ENCODE results near the gene ADAMTS16.

The ADAMTS16 gene

DNA sequence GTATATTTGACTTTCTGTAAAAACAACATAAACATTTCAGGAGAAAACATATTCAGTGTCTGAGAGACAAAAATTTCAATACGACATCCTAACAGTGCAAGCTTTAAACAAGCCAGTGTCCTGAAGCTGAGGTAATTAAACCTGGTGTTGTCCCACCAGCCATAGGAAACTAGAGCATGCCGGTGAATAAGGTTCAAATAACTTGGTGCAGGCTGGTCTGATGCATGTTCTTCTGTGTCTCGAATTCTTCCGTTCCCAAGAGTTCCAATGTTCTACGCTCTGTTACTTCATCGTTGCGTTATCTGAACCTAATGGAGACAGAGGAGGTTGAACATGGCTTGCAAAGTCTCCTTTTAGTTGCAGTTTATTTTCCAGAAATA lies 48.9 kb downstream of the ADAMTS16 start:
- DNase-seq = no peak

- no peak for DNase-seq
These were observed 51.8 kb downstream of the ADAMTS16 start for GRCh38 chr5:5191906-5192305.

DNA sequence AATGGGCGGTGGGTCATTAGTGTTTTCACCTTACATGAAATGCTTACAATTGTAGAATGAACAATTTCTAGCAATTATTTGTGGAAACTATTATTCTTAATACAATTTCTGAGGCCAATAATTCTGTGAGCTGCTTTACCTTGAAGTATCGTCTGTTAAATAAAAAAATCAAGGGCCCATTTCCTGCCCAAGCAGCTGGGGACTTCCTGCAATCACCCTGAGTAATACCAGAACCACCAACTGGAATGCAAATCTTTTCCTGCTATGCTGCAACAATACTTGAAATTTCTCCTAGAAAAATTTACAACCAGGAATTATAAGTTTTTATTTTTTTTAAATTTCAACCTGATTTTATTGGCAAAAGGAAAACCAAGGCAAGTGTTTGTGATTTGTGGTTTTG lies 52.6 kb downstream of the ADAMTS16 start:
- DNase-seq = no peak

DNA sequence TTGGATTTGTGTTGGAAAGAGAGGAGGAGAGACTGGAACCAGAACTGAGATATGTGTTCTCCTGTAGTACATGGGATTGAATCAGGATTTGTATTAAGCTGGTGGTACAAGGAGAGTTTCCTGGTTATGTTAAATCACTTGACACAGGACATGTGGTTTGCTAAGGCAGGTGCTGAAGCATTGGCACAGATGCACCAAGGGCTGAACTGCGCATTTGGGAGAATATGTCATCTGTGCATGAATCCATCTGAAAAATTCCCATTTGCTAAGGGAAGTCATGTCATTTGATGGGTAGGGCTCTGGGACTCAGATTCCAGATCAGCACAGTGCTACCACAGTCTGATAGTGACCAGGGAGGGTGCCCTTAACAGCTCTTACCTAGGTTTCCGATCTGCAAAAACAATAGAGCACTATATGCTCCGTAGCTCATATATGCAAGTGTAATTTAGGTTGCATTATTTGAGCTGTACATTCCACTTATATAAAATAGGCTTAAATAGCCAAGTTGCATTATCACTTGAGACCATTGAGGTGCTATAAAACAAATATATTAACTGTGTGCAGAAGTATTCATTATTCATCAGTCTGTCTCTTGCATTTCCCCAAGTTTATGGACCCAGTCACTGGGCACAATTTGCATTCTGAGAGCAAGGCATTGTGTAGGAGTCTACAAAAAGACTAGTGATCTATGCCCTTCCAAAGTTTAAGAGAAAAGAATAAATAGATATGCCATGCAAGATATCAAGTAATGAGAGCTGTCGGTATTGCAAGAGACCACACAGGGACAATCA lies 55.2 kb downstream of the ADAMTS16 start:
- no peak for DNase-seq

DNA sequence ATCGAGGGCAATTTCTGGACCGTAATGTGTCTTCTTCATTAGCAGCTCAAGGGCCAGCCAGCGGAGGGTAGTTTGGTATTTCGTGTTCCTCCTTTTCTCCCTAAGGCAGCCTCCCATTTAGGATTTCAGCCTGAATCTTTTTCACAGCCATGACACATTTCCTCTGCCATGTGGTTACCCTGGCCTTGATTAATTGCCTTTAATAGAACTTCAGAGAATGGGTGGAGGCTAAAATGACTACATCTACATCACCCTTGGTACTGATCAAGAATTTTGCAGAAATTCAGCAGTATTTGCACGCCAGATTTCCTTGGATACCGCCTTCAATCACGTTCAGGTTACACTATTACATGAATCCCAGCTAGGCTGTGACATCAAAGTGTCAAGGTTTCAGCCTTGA lies 58.0 kb downstream of the ADAMTS16 start:
- DNase-seq = no peak

GRCh38 chr5:5198815-5199214 lies 58.7 kb downstream of the ADAMTS16 start:
- no peak for DNase-seq

DNA sequence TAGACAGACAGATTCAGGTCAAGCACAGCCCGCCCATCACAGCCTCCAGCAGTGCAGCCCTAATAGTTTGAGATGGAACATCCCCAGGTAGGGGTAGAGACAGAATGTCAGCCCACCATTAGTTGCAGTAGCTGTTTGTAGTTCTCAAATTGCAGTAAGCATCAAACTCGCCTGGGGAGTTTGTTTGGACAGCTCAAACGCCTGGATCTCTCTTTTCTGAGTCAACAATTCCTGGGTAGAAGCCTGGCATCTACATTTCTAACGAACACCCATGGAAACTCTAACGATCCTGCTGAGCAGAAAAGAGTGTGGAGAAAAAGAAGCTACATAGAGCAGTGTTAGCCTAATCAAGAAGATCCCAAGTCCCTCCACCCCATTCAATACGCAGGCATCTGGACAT lies 59.4 kb downstream of the ADAMTS16 start:
- DNase-seq = no peak

- no peak for DNase-seq
These were observed 60.0 kb downstream of the ADAMTS16 start for GRCh38 chr5:5200133-5200532.

- no peak for DNase-seq
These were observed 62.2 kb downstream of the ADAMTS16 start for GRCh38 chr5:5202321-5202720.

DNA sequence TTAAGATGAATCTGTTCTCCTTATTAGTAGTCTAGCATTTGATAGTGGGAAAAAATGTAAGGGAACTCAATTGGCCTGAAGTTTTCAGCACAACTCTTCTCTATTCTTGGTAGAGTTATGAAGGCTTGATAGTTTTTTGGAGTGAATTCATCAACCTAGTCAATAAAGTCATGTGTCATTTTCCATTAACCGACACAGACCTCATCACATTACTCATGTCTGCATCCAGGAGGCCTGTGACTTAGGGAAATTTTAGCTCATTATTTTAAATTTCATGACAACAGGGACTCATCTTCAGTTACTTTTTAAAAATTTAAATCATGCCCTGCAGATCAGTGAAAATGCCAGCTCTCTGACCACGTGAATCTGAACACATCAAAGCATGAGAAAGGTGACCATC lies 63.3 kb downstream of the ADAMTS16 start:
- no peak for DNase-seq

DNA sequence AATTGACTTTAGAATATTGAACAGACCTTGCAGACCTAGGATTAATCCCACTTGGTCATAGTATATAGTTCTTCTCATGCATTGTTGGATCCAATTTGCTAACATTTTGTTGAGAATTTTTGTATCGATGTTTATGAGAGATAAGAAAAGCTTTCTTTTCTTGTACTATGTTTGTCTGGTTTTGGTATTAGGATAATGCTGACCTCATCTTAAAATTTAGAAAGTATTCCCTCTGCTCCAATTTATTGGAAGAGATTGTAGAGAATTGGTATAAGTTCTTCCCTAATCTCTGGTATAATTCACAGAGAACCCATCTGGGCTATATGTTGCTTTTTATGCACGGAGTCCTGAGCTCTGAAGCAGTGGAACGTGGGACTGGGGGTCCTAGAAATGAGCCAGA lies 67.7 kb downstream of the ADAMTS16 start:
- no peak for DNase-seq

GRCh38 chr5:5209089-5209488 lies 69.0 kb downstream of the ADAMTS16 start:
- no peak for DNase-seq

DNA sequence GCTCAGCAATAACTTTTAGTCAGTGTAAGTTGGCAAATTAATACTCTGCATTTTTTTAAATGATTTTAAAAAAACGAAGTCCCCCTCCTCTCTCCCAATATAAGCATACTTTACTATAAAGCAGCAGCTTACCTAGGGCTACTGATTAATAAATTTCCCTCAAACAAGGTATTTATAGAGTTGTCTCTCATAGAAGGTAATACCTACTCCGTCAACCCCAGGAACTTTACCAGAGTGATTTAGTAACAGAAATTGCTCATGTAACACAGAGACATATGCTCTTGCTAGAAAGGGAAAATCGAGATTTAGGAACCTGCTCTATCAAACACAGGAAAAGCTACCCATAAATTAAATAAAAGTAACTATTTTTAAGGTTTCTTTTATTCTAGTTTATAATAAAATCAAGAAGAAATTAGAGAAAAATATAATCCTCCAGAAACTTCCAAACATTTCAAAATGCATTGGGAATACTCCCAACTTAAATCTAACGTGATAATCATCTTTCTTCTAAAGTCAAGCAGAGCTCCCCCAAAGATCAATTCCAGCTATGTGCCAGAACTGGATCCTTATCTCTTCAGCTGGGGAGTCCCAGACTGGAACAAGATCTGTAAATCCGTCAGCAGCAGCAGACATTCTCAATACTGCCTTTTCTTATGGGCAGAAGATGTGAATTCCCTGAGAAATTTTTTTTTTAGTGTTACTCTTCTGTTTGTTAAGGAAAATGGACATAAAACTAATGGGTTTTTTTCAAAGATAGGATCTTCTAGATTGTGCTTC lies 69.6 kb downstream of the ADAMTS16 start:
- no peak for DNase-seq

GRCh38 chr5:5217371-5217770 lies 77.2 kb downstream of the ADAMTS16 start:
- DNase-seq = no peak

DNA sequence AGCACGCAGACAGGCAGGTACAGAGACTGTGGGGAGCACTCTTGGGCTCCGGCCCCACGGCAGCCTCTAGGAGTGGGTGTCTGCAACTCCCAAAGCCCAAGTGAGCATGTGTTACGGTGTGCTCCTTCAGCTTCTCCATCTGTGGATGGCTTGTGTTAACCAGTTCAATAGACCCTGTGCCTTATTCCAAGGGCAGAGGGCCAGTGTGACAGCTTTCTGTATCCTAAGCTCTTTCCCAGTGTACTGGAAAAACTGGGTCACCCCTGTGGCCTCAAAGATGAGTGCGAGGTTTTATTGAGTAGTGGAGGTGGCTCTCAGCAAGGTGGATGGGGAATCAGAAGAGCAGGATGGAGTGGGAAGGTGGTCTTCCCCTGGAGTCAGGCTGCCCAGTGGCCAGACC lies 78.3 kb downstream of the ADAMTS16 start:
- DNase-seq = no peak

GRCh38 chr5:5219541-5219940 lies 79.4 kb downstream of the ADAMTS16 start:
- no peak for DNase-seq

DNA sequence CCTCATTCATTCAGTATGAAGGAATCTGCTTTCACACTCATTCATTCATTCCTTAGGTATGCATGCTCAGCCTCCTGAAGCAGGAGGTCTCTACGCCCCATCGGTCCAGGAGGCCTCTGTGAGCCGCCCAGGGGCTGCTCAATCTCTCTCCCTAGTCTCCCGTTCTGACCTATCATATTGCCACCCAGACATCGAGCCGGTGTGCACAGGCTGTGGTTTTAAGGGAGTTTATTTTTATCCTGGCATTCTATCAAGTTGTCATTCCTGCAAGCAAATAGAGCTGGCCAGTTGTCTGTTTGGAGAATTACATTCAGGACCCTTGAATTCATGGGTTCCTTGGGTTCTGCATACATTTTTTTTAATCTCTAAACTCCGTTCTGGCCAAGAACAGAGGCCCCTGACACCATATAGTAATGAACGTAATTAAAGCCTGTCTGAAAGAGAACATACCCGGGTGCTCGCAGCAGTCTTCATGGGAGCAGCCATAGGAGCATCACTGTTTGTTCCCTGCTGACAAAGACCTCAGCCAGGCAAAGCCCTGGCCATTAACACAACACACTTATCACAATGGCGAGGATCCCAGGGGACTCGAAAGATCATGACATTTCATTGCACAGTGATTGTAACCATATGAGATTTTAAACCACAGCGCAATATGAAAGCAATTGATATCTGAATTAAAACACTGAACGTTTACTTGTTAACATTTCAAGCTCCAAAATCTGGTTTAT lies 80.9 kb downstream of the ADAMTS16 start:
- DNase-seq = no peak

GRCh38 chr5:5221724-5222123 lies 81.6 kb downstream of the ADAMTS16 start:
- DNase-seq = no peak

GRCh38 chr5:5231576-5231975 lies 91.4 kb downstream of the ADAMTS16 start:
- DNase-seq = no peak

GRCh38 chr5:5234912-5235311 lies 94.8 kb downstream of the ADAMTS16 start:
- DNase-seq = no peak

DNA sequence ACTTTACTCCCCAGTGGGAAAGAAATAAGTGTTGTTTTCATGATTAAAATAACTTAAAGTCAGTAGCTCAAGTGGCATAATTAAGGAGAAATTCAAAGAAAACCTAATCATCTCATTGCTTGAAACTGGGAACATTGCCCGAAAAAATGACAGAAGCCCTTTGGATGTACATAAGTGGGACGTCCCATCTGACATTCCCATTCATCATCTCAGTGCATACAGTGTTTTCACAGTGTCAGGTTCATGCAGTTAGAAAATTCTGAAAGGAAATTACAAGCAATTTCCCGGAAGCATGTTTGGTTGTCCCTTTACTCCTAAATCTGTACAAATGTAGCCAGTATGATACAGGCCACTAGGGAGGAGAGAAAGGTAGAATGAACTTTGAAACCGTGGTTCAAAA lies 95.6 kb downstream of the ADAMTS16 start:
- DNase-seq = no peak

GRCh38 chr5:5239191-5239590 lies 99.1 kb downstream of the ADAMTS16 start:
- DNase-seq = no peak

DNA sequence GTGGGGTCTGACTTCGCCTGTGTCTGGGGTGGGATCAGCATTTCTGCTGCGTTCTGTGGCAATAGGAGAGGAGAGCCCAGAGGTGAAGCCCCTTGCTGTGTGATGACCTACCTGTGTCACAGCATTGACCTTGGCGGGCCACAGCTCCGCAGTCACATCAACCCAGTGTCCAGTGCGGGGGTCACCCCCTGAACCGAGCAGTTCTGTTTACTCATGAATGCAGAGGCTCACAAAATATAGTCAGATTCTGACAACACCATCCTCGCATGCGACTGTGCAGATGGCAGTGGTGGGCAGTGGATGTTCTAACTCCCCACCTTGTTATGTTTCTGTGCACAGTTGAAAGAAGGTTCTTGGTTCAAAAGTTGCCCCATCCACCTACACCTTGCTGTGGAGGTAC lies 100.1 kb downstream of the ADAMTS16 start:
- no peak for DNase-seq

- no peak for DNase-seq
These were observed 101.9 kb downstream of the ADAMTS16 start for GRCh38 chr5:5242056-5242455.

Measured in stimulated activated CD4-positive, alpha-beta T cell treated with anti-CD3 and anti-CD28 coated beads, Interleukin-15, amount 100 ng/mL, for 24 hours (primary cell).